ENCODE results near the gene ENSA.

DNA sequence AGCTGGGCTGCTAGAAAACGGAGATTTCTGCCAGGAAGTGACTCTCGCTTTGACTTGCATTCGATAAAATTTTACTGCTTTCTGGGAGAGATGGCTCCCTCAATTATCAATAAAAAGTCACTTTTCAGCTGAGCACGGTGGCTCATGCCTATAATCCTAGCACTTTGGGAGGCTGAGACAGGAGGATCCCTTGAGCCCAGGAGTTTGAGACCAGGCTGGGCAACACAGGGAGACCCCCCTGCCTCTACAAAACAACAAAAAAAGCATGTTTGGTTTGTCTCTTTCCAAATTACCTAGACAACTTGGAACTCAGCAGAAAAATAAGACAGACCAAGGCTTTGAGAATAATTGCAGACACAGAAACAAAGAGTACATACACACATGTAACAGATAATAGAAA is 12.9 kb upstream of the ENSA start:
- TF ChIP-seq, protein P1, sequence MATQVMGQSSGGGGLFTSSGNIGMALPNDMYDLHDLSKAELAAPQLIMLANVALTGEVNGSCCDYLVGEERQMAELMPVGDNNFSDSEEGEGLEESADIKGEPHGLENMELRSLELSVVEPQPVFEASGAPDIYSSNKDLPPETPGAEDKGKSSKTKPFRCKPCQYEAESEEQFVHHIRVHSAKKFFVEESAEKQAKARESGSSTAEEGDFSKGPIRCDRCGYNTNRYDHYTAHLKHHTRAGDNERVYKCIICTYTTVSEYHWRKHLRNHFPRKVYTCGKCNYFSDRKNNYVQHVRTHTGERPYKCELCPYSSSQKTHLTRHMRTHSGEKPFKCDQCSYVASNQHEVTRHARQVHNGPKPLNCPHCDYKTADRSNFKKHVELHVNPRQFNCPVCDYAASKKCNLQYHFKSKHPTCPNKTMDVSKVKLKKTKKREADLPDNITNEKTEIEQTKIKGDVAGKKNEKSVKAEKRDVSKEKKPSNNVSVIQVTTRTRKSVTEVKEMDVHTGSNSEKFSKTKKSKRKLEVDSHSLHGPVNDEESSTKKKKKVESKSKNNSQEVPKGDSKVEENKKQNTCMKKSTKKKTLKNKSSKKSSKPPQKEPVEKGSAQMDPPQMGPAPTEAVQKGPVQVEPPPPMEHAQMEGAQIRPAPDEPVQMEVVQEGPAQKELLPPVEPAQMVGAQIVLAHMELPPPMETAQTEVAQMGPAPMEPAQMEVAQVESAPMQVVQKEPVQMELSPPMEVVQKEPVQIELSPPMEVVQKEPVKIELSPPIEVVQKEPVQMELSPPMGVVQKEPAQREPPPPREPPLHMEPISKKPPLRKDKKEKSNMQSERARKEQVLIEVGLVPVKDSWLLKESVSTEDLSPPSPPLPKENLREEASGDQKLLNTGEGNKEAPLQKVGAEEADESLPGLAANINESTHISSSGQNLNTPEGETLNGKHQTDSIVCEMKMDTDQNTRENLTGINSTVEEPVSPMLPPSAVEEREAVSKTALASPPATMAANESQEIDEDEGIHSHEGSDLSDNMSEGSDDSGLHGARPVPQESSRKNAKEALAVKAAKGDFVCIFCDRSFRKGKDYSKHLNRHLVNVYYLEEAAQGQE (IDR thresholded peaks at IDR 0.05), result no peak
- TF ChIP-seq GABPA (IDR thresholded peaks at IDR 0.05 in 1 of 2, conservative IDR thresholded peaks at IDR 0.05 in 1 of 2) (no peak), JUND (IDR thresholded peaks at IDR 0.05) (no peak), TAF1 (conservative IDR thresholded peaks at IDR 0.05) (no peak), FOXA1 (IDR thresholded peaks at IDR 0.05) (no peak), RAD21 (IDR thresholded peaks at IDR 0.05) (no peak), SP1 (IDR thresholded peaks at IDR 0.05) (no peak)
- TF ChIP-seq, protein P2, sequence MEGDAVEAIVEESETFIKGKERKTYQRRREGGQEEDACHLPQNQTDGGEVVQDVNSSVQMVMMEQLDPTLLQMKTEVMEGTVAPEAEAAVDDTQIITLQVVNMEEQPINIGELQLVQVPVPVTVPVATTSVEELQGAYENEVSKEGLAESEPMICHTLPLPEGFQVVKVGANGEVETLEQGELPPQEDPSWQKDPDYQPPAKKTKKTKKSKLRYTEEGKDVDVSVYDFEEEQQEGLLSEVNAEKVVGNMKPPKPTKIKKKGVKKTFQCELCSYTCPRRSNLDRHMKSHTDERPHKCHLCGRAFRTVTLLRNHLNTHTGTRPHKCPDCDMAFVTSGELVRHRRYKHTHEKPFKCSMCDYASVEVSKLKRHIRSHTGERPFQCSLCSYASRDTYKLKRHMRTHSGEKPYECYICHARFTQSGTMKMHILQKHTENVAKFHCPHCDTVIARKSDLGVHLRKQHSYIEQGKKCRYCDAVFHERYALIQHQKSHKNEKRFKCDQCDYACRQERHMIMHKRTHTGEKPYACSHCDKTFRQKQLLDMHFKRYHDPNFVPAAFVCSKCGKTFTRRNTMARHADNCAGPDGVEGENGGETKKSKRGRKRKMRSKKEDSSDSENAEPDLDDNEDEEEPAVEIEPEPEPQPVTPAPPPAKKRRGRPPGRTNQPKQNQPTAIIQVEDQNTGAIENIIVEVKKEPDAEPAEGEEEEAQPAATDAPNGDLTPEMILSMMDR (IDR thresholded peaks at IDR 0.05; ENCODE audit: low read depth, low read length, missing input control), result no peak
- TF ChIP-seq, protein P3, sequence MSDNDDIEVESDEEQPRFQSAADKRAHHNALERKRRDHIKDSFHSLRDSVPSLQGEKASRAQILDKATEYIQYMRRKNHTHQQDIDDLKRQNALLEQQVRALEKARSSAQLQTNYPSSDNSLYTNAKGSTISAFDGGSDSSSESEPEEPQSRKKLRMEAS (IDR thresholded peaks at IDR 0.05), result no peak
